Activated CD8-positive, alpha-beta memory T cell treated with anti-CD3 and anti-CD28 coated beads, Interleukin-2, amount 50 U/mL, for 48 hours (primary cell): Measurements from ENCODE around the gene MICAL3.
"Not testable (repeated sequence)": the region's sequence is repeated elsewhere in the genome, so short reads cannot be mapped to it uniquely, and the experiment has no call there.

ENCODE experiments used
- DNase-seq: peaks from one replicate; pipeline ENCODE4 v3.0.0-alpha.2; 2020

The MICAL3 gene

GRCh38 chr22:17948101-17948500 is 76.3 kb downstream of the MICAL3 start:
- DNase-seq: no peak

GRCh38 chr22:17946662-17947367 is 77.5 kb downstream of the MICAL3 start:
- no peak for DNase-seq

- no peak for DNase-seq
Measured at GRCh38 chr22:17945888-17946648, 78.3 kb downstream of the MICAL3 start.

GRCh38 chr22:17945156-17945887 is 79.0 kb downstream of the MICAL3 start:
- no peak for DNase-seq

GRCh38 chr22:17944256-17944655 is 80.1 kb downstream of the MICAL3 start:
- DNase-seq: no peak

- DNase-seq: no peak
Measured at GRCh38 chr22:17943533-17944249, 80.7 kb downstream of the MICAL3 start.

GRCh38 chr22:17942721-17943120 is 81.6 kb downstream of the MICAL3 start:
- DNase-seq: no peak

- no peak for DNase-seq
Measured at GRCh38 chr22:17941471-17942406, 82.6 kb downstream of the MICAL3 start.

- no peak for DNase-seq
Measured at GRCh38 chr22:17939579-17939978, 84.8 kb downstream of the MICAL3 start.

GRCh38 chr22:17939011-17939410 is 85.3 kb downstream of the MICAL3 start:
- DNase-seq: no peak

- DNase-seq: no peak
Measured at GRCh38 chr22:17938484-17938924, 85.9 kb downstream of the MICAL3 start.

- DNase-seq: not testable (repeated sequence)
Measured at GRCh38 chr22:17932457-17932856, 91.9 kb downstream of the MICAL3 start.

GRCh38 chr22:17931400-17931825 is 92.9 kb downstream of the MICAL3 start:
- no peak for DNase-seq

- DNase-seq: no peak
Measured at GRCh38 chr22:17930455-17931313, 93.7 kb downstream of the MICAL3 start.

GRCh38 chr22:17929909-17930308 is 94.5 kb downstream of the MICAL3 start:
- no peak for DNase-seq

GRCh38 chr22:17928391-17928790 is 96.0 kb downstream of the MICAL3 start:
- DNase-seq: no peak

GRCh38 chr22:17927062-17927461 is 97.3 kb downstream of the MICAL3 start:
- no peak for DNase-seq

- no peak for DNase-seq
Measured at GRCh38 chr22:17926516-17926915, 97.8 kb downstream of the MICAL3 start.

- no peak for DNase-seq
Measured at GRCh38 chr22:17925431-17925841, 98.9 kb downstream of the MICAL3 start.

- DNase-seq: no peak
Measured at GRCh38 chr22:17924735-17925364, 99.5 kb downstream of the MICAL3 start.
